ENCODE measurements around the gene APOL4. TPM values are rescaled to one million over a fixed set of nuclear protein-coding genes. Genes with fewer than 3 reads are reported as not detected.
A peak's percentile ranks its signal among the peaks of the same experiment; 100 is the strongest.
"Not testable (repeated sequence)": the region's sequence is repeated elsewhere in the genome, so short reads cannot be mapped to it uniquely, and the experiment has no call there.

The APOL4 gene
- total and polyA plus RNA-seq, 3 experiments from 2014 or later = 0.42 to 0.46 TPM; not detected in 1

DNA sequence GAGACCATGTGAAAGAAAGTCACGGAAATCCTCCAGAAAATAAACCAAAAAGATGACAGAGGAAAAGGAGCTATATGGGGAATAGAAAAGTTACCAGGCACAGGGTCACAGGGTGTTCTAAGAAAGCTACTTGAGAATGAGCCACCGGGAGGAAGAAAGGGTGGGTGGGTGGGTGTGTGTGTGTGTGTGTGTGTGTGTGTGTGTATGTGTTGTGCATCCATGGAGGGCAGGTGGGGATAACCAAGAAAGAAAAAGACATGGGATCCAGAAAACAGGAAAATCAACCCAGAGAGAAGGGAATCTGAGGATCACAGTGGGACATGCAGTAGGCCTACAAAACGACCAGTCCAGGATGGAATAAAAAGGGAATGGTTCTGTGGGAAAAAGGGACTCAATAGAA is 34.0 kb upstream of the APOL4 start:
- H3K27ac ChIP-seq (ENCODE audit: low read depth, low read length) = no peak overlapping the region
- H3K36me3 Mint-ChIP-seq = peaks cover 24 to 80% (median 34%) of the 10 kb centered on the region in 3 donors
- H3K4me3 ChIP-seq (ENCODE audit: low read length) = no peak overlapping the region
- H3K27me3 Mint-ChIP-seq = peaks cover 0 to 1% of the 10 kb centered on the region in 2 donors
- peaks cover 39% of the 10 kb centered on the region for H3K36me3 ChIP-seq (ENCODE audit: insufficient read depth, low read length)
- H3K27ac Mint-ChIP-seq = peak overlapping the region in 5 of 8 donors; percentile 47 to 77 (median 68)
- no peaks in the 10 kb centered on the region for H3K9me3 ChIP-seq (ENCODE audit: low read length)
- peaks cover 61 to 75% (median 70%) of the 10 kb centered on the region in 3 donors for H3K4me1 Mint-ChIP-seq
- peak overlapping the region; percentile 80 to 100 (median 98) for H3K4me3 Mint-ChIP-seq
- CTCF ChIA-PET = interaction anchor here (1.4 kb wide), 1 partner anchor 56 kb away, joined by 3 read pairs; no protein-coding TSS in a partner anchor
- POLR2A ChIA-PET = no interaction called here
- no peak for DNase-seq
- H3K4me1 ChIP-seq (ENCODE audit: insufficient read depth, low read length) = peaks cover 37% of the 10 kb centered on the region
- H3K9me3 Mint-ChIP-seq = peaks cover 0 to 4% (median 0%) of the 10 kb centered on the region in 5 donors
- no peaks in the 10 kb centered on the region for H3K27me3 ChIP-seq (ENCODE audit: insufficient read depth, low read length, poor library complexity, severe bottlenecking)

DNA sequence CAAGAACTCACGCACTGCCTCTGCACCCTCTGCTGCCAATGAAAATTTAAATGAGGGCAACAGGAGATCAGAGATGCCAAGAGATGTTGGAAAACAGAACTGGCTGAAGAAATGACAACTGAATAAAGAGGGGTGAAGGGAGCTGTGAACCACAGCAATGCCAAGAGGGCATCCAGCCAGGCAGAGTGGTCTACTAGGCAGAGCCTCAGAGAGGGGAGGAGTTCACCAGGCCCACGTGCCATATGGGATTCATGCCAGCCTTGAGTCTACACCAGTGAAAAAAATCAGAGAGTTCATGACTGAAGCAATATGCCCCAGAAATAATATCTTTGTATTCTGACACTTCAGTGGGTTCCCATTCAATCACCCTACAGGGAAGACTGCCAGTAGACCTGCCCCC is 33.3 kb upstream of the APOL4 start:
- Histone ChIP-seq H3K9me3 (ENCODE audit: low read length) (no peaks in the 10 kb centered on the region), H3K27me3 (ENCODE audit: insufficient read depth, low read length, poor library complexity, severe bottlenecking) (no peaks in the 10 kb centered on the region), H3K4me1 (ENCODE audit: insufficient read depth, low read length) (peaks cover 35% of the 10 kb centered on the region), H3K27ac (ENCODE audit: low read depth, low read length) (no peak overlapping the region), H3K4me3 (ENCODE audit: low read length) (no peak overlapping the region), H3K36me3 (ENCODE audit: insufficient read depth, low read length) (peaks cover 45% of the 10 kb centered on the region)
- no peak for DNase-seq
- H3K4me1 Mint-ChIP-seq = peaks cover 61 to 71% (median 68%) of the 10 kb centered on the region in 3 donors
- CTCF ChIA-PET = no interaction called here
- POLR2A ChIA-PET = no interaction called here
- peaks cover 24 to 86% (median 34%) of the 10 kb centered on the region in 3 donors for H3K36me3 Mint-ChIP-seq
- H3K27me3 Mint-ChIP-seq = peaks cover 0 to 1% of the 10 kb centered on the region in 2 donors
- peak overlapping the region; percentile 42 to 77 (median 69) for H3K27ac Mint-ChIP-seq
- peaks cover 0 to 4% (median 0%) of the 10 kb centered on the region in 5 donors for H3K9me3 Mint-ChIP-seq
- H3K4me3 Mint-ChIP-seq = peak overlapping the region in 6 of 7 donors; percentile 32 to 100 (median 68)

GRCh38 chr22:36234213-36234612 is 32.6 kb upstream of the APOL4 start:
- peaks cover 0 to 1% of the 10 kb centered on the region in 2 donors for H3K27me3 Mint-ChIP-seq
- peak overlapping the region in 1 of 7 donors; percentile 37 for H3K4me3 Mint-ChIP-seq
- peaks cover 0 to 4% (median 0%) of the 10 kb centered on the region in 5 donors for H3K9me3 Mint-ChIP-seq
- Histone ChIP-seq H3K27me3 (ENCODE audit: insufficient read depth, low read length, poor library complexity, severe bottlenecking) (no peaks in the 10 kb centered on the region), H3K27ac (ENCODE audit: low read depth, low read length) (no peak overlapping the region), H3K4me1 (ENCODE audit: insufficient read depth, low read length) (peaks cover 31% of the 10 kb centered on the region), H3K4me3 (ENCODE audit: low read length) (no peak overlapping the region), H3K36me3 (ENCODE audit: insufficient read depth, low read length) (peaks cover 51% of the 10 kb centered on the region), H3K9me3 (ENCODE audit: low read length) (no peaks in the 10 kb centered on the region)
- peaks cover 54 to 64% (median 61%) of the 10 kb centered on the region in 3 donors for H3K4me1 Mint-ChIP-seq
- H3K36me3 Mint-ChIP-seq = peaks cover 25 to 91% (median 37%) of the 10 kb centered on the region in 3 donors
- peak overlapping the region in 6 of 8 donors; percentile 20 to 77 (median 70) for H3K27ac Mint-ChIP-seq
- ChIA-PET POLR2A (no interaction called here), CTCF (no interaction called here)
- no peak for DNase-seq

GRCh38 chr22:36233796-36234195 is 32.2 kb upstream of the APOL4 start:
- peak overlapping the region in 1 of 7 donors; percentile 37 for H3K4me3 Mint-ChIP-seq
- Histone ChIP-seq H3K4me3 (ENCODE audit: low read length) (no peak overlapping the region), H3K4me1 (ENCODE audit: insufficient read depth, low read length) (peaks cover 31% of the 10 kb centered on the region), H3K27me3 (ENCODE audit: insufficient read depth, low read length, poor library complexity, severe bottlenecking) (no peaks in the 10 kb centered on the region), H3K27ac (ENCODE audit: low read depth, low read length) (no peak overlapping the region), H3K36me3 (ENCODE audit: insufficient read depth, low read length) (peaks cover 51% of the 10 kb centered on the region), H3K9me3 (ENCODE audit: low read length) (no peaks in the 10 kb centered on the region)
- ChIA-PET POLR2A (no interaction called here), CTCF (no interaction called here)
- peaks cover 24 to 92% (median 40%) of the 10 kb centered on the region in 3 donors for H3K36me3 Mint-ChIP-seq
- peak overlapping the region in 6 of 8 donors; percentile 20 to 77 (median 70) for H3K27ac Mint-ChIP-seq
- H3K4me1 Mint-ChIP-seq = peaks cover 51 to 61% (median 58%) of the 10 kb centered on the region in 3 donors
- H3K9me3 Mint-ChIP-seq = peaks cover 0 to 4% (median 0%) of the 10 kb centered on the region in 5 donors
- H3K27me3 Mint-ChIP-seq = peaks cover 0 to 1% of the 10 kb centered on the region in 2 donors
- DNase-seq = no peak

- H3K27me3 Mint-ChIP-seq = peaks cover 0 to 1% of the 10 kb centered on the region in 2 donors
- peaks cover 44 to 53% (median 51%) of the 10 kb centered on the region in 3 donors for H3K4me1 Mint-ChIP-seq
- peaks cover 0 to 4% (median 0%) of the 10 kb centered on the region in 5 donors for H3K9me3 Mint-ChIP-seq
- ChIA-PET POLR2A (no interaction called here), CTCF (no interaction called here)
- no peaks in the 10 kb centered on the region for H3K9me3 ChIP-seq (ENCODE audit: low read length)
- DNase-seq = no peak
- H3K4me1 ChIP-seq (ENCODE audit: insufficient read depth, low read length) = peaks cover 30% of the 10 kb centered on the region
- H3K27ac ChIP-seq (ENCODE audit: low read depth, low read length) = no peak overlapping the region
- H3K36me3 ChIP-seq (ENCODE audit: insufficient read depth, low read length) = peaks cover 51% of the 10 kb centered on the region
- H3K4me3 ChIP-seq (ENCODE audit: low read length) = no peak overlapping the region
- peak overlapping the region in 5 of 8 donors; percentile 33 to 84 (median 75) for H3K27ac Mint-ChIP-seq
- H3K36me3 Mint-ChIP-seq = peaks cover 24 to 94% (median 40%) of the 10 kb centered on the region in 3 donors
- H3K27me3 ChIP-seq (ENCODE audit: insufficient read depth, low read length, poor library complexity, severe bottlenecking) = no peaks in the 10 kb centered on the region
- peak overlapping the region in 1 of 7 donors; percentile 56 for H3K4me3 Mint-ChIP-seq
These were observed 31.2 kb upstream of the APOL4 start for GRCh38 chr22:36232715-36233401.

DNA sequence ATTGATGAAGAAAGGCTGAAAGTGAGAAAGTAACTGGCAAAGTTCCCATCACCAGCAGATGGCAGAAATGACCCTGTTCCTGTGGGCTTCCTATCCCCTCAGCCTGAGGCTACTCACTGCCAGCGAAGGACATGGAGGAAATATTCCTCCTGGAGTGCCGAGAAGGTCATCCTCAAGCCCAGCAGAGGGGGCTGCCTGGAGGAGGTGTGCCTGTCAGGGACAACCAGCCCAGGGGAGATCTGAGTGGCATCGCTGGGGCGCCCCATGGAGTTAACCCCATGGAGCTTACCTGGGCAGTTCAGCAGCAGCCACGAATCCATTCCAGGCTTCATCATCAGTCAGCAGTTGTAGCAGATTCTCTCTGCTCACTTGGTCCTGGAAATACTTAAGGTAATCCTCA is 29.4 kb upstream of the APOL4 start:
- Histone ChIP-seq H3K36me3 (ENCODE audit: insufficient read depth, low read length) (peaks cover 47% of the 10 kb centered on the region), H3K4me1 (ENCODE audit: insufficient read depth, low read length) (peaks cover 12% of the 10 kb centered on the region)
- H3K27me3 ChIP-seq (ENCODE audit: insufficient read depth, low read length, poor library complexity, severe bottlenecking); H3K9me3 Mint-ChIP-seq; DNase-seq; H3K27me3 Mint-ChIP-seq; H3K4me3 ChIP-seq (ENCODE audit: low read length); H3K4me3 Mint-ChIP-seq; POLR2A ChIA-PET; H3K27ac ChIP-seq (ENCODE audit: low read depth, low read length); H3K9me3 ChIP-seq (ENCODE audit: low read length): not testable (repeated sequence)
- CTCF ChIA-PET = interaction anchor here (0.9 kb wide), 1 partner anchor 8 kb away, joined by 5 read pairs; the partner anchor contains the start of gene APOL2
- peak overlapping the region in 1 of 8 donors; percentile 63 for H3K27ac Mint-ChIP-seq
- H3K4me1 Mint-ChIP-seq = peaks cover 29 to 35% (median 35%) of the 10 kb centered on the region in 3 donors
- H3K36me3 Mint-ChIP-seq = peaks cover 21 to 96% (median 39%) of the 10 kb centered on the region in 3 donors

- H3K4me3 Mint-ChIP-seq; H3K9me3 ChIP-seq (ENCODE audit: low read length); H3K27me3 ChIP-seq (ENCODE audit: insufficient read depth, low read length, poor library complexity, severe bottlenecking); DNase-seq; POLR2A ChIA-PET; H3K27me3 Mint-ChIP-seq; H3K9me3 Mint-ChIP-seq; H3K4me1 ChIP-seq (ENCODE audit: insufficient read depth, low read length); CTCF ChIA-PET; H3K27ac ChIP-seq (ENCODE audit: low read depth, low read length); H3K4me3 ChIP-seq (ENCODE audit: low read length): not testable (repeated sequence)
- Mint-ChIP-seq H3K27ac (peak overlapping the region in 4 of 8 donors; percentile 38 to 64 (median 58)), H3K36me3 (peaks cover 7 to 96% (median 28%) of the 10 kb centered on the region in 3 donors), H3K4me1 (peaks cover 15 to 21% (median 21%) of the 10 kb centered on the region in 3 donors)
- peaks cover 41% of the 10 kb centered on the region for H3K36me3 ChIP-seq (ENCODE audit: insufficient read depth, low read length)
These were observed 28.0 kb upstream of the APOL4 start for GRCh38 chr22:36229649-36230048.

DNA sequence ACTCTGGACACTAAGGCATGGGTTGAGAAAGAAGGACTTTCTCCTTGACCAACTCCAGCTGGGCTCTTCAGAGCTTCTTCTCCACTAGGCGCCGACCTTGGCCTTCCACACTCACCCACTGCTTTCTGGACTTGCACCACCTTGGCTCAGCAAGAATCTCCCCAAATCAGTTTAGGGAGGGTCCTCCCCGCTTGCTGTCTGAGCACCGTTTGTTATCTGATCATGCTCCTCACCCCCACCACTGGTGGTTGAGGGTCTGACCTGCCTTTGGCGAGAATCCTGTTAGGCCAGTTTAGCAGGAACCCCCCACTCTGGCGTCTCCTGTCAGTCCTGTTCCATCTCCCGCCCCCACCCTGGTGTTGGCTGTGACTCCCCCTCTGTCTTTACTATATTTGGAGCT is 27.3 kb upstream of the APOL4 start:
- peak overlapping the region in 3 of 8 donors; percentile 15 to 58 (median 56) for H3K27ac Mint-ChIP-seq
- Histone ChIP-seq H3K27ac (ENCODE audit: low read depth, low read length) (no peak overlapping the region), H3K27me3 (ENCODE audit: insufficient read depth, low read length, poor library complexity, severe bottlenecking) (no peaks in the 10 kb centered on the region), H3K4me1 (ENCODE audit: insufficient read depth, low read length) (no peaks in the 10 kb centered on the region), H3K9me3 (ENCODE audit: low read length) (no peaks in the 10 kb centered on the region), H3K36me3 (ENCODE audit: insufficient read depth, low read length) (peaks cover 35% of the 10 kb centered on the region), H3K4me3 (ENCODE audit: low read length) (no peak overlapping the region)
- H3K36me3 Mint-ChIP-seq = peaks cover 6 to 91% (median 23%) of the 10 kb centered on the region in 3 donors
- POLR2A ChIA-PET = no interaction called here
- H3K4me1 Mint-ChIP-seq = peaks cover 9 to 14% (median 14%) of the 10 kb centered on the region in 3 donors
- no peaks in the 10 kb centered on the region for H3K27me3 Mint-ChIP-seq
- DNase-seq = no peak
- CTCF ChIA-PET = interaction anchor here (1.7 kb wide), 1 partner anchor 10 kb away, joined by 5 read pairs; the partner anchor contains the start of gene APOL2
- H3K4me3 Mint-ChIP-seq = no peak overlapping the region
- no peaks in the 10 kb centered on the region for H3K9me3 Mint-ChIP-seq

Measured in CD8-positive, alpha-beta memory T cell (primary cell).